DMS 273 (cell line): ENCODE measurements around the gene BTG4.

Experiments used
- DNase-seq: peaks from one replicate; lab custom pipeline; 2025; ENCODE audit not compliant: unreplicated experiment; lab: John Stamatoyannopoulos, UW

The BTG4 gene

DNA sequence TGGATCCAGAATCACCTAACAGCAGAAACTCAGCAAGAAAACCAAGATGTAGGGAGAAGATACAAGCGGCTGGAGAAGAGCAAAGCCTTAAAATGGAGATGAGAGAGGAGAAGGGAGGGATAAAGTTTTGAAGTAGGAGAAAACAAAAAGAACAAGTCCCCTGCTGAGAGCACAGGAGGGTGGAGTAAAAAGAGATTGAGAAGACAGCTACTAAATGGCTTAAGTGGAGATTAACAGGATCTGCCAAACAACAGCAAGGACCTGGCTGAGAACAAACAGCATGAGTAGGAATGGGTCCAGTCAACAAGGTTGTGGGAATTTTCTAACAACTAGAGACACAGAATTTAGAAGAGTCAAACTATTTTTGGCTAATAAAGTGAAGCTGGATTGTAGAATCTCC, 18.1 kb downstream of the BTG4 start:
- no peak for DNase-seq

- DNase-seq, result no peak
Observed at GRCh38 chr11:111490496-111490895, 21.7 kb downstream of the BTG4 start.

- DNase-seq, result no peak
Observed at GRCh38 chr11:111483431-111483830, 28.8 kb downstream of the BTG4 start.

GRCh38 chr11:111479666-111480065, 32.5 kb downstream of the BTG4 start:
- no peak for DNase-seq

DNA sequence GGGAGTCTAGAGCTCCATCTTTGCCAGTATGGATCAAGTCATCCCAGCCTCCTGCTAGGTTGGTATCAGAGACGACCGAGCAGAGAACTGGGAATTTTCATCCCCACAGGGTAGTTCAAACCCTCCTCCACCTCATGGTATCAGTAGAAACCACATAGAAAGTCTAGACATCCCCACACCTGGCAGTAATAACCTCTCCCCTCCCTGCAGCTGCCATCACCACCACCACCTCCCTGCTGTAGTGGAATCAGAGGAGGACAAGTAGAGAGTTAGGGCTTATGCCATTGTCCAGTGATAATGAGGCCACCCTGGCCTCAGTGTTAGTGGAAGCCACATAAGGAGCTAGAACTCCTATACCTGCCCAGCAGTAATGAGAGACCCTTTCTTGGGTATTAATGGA, 34.3 kb downstream of the BTG4 start:
- no peak for DNase-seq

DNA sequence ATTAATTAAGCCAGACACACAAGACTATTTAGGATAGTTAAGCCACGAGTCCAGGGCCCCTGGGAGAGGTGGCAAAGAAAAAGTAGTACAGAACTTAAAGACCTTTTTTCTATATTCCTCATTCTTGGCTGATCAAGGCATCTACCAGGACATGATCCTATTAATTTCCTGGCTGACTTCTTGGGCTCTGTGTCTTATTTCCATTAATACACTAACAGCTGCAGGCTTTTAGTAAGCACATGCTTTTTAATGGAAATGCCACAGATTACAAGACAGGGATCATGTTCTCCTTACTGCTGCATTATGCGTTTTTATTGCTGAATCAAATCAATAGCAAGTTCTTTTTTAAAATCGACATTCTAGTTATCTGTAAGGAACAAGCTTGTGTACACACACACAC, 35.2 kb downstream of the BTG4 start:
- DNase-seq, result peak; percentile 3

- no peak for DNase-seq
Observed at GRCh38 chr11:111476366-111476765, 35.8 kb downstream of the BTG4 start.

DNA sequence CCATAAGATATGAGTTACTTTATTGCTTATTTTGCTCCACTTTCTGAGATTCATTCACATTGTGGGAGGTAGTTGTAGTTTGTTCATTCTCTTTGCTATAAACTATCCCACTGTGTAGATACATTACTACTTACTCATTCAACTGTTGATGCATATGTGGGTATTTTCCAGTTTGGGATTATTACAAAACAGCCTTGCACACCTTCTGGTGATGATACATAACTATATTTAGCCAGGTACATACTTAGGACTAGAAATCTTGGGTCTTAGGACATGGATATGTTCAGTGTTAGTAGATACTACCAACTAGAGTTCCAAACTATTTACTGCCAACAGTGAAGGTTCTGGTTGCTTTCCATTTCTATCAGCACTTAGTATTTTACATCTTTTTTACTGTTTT, 37.8 kb downstream of the BTG4 start:
- no peak for DNase-seq

- no peak for DNase-seq
Observed at GRCh38 chr11:111472228-111472627, 40.0 kb downstream of the BTG4 start.

DNA sequence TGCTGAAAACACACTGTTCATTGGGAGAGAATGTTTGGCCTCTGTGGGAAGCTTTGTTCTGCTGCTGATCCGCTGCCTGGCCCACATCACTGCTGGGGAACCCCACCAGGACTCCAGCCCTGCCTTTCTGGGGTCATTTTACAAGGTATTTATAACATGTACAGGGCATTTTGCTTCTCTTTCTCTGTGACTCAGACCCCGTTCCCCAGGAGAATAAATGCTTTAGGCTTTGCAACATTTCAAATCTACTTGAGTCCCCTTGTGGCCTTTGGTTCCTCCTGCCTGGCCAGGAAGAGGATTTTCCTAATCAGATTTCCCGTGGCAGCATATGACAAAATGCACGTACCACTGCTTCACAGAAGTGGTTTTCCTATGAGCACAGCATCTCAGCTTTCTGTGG, 43.0 kb downstream of the BTG4 start:
- no peak for DNase-seq

DNA sequence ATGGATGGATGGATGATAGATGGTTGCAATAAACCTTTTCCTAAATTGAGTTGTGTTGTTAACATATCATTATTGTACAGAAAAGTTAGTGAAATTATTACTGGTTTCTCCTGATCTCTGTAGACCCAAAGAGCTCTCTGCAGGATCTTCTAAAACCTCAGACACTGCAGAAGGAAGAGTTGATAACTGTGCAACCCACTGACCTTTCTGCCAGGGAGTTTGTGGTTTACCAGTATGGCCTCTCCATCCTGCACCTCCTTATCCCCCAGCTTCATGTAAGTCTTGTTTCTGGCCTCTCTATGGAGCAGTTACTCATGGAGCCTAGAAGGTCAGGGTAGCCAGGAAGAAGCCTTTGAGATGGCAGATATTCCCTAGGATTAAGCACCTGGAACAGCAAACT, 45.6 kb downstream of the BTG4 start:
- DNase-seq, result no peak

DNA sequence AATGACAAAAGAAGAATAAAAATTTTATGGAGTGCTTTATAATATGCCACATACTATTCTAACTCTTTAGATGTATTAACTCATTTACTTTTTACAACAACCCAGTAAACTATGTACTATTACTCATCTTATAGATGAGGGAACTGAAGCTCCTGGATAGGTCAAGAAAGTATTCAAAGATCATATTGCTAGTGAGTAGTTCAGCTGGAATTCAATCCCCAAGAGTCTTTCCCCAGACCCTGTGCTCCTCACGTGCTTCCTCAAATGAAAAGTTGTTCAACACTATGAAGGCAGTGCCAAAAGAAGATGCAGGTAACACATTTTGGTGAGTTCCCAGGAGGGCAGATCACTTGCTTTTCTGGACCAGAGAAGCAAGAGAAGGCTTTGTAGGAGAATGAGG, 46.8 kb downstream of the BTG4 start:
- DNase-seq, result no peak

DNA sequence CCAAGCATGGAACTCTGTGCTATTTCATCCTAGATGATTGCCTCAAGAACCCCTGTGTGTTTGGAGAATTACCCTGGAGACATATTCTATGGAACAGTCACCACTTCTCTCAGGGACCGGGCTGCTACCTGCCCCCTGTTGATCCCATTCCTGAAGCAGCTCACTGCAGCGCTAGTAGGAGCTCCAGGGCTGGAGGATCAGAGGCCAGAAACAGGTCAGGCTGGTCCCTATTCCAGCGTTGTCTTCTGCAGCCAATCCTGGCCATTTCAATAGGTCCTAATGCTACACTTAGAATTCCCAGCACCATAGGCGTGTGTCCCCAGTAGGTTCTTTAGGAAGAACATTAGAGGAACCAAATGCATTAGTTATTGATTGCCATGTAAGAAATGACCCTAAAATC, 48.9 kb downstream of the BTG4 start:
- no peak for DNase-seq

DNA sequence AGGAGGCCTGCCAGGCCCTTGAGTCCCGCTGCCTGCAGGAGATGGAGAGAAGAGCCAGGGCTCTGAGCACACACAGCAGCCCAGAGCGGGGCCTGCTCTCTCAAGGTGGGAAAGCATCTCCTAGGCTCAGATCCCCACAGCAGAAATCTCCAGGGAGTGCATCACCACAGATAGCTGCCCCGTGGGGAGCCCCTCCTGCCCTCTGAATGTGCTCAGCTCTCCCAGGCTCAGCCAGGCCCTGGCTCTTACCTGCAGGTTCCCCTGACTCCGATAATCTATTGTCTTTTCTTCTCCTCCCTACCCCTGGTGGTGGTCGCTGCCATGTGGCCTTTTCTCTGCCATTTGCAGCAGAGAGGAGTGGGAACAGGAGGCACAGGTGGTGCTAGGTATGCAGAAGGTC, 49.9 kb downstream of the BTG4 start:
- no peak for DNase-seq

GRCh38 chr11:111461460-111462235, 50.5 kb downstream of the BTG4 start:
- DNase-seq, result no peak

- DNase-seq, result no peak
Observed at GRCh38 chr11:111460856-111461255, 51.3 kb downstream of the BTG4 start.

DNA sequence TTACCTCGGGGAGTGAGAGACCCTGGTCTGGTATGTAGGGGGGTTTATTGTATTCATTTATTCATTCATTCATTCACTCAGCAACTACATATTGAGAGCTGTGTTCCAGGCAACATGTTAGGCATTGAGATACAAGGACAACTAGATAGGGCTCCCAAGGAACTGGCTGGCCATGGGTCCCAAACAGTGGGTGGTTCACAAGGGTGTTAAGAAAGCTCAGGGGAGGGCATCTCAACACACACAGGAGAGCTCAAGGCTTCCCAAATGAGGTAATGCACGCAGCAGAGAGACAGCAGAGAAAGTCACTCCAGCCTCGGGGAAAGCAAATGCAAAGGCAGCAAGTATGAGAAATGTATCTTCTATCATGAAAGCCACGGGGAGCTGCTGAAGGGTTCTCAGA, 51.8 kb downstream of the BTG4 start:
- no peak for DNase-seq

GRCh38 chr11:111459506-111460270, 52.5 kb downstream of the BTG4 start:
- DNase-seq, result no peak

GRCh38 chr11:111457731-111458368, 54.3 kb downstream of the BTG4 start:
- no peak for DNase-seq

- DNase-seq, result no peak
Observed at GRCh38 chr11:111456859-111457730, 55.1 kb downstream of the BTG4 start.
